HepG2 (cell line): ENCODE measurements around the gene TCF25. TPM values are rescaled to one million over a fixed set of nuclear protein-coding genes. Genes with fewer than 3 reads are reported as not detected.

Experiments
- ATAC-seq: fragments of 200-7000 bp; cut with Tn5 transposase; 3 replicates; pipeline ENCODE4 v1.9.1; 2020; ENCODE audit warnings: mild to moderate bottlenecking, moderate library complexity
- BruUV-seq: library from RNA; stranded (reverse); fragments of 400-500 nt; replicated peaks from 2 replicates; lab custom pipeline; 2021; lab: Mats Ljungman, UMichigan
- CTCF ChIA-PET: fragments of 300-600 bp; formaldehyde crosslinking; extraction: SDS; loops from one replicate; lab custom pipeline; 2021; ENCODE audit warnings: low total read pairs, inconsistent platforms, low intra/inter-chr PET ratio; lab: Yijun Ruan, JAX
- POLR2A ChIA-PET: fragments of 350-600 bp; sonication (Branson Sonifier 250); formaldehyde crosslinking; loops from one replicate; lab custom pipeline; 2020; ENCODE audit warnings: antibody characterized with exemption, inconsistent platforms; lab: Yijun Ruan, JAX
- DNase-seq: peaks from one replicate; pipeline ENCODE4 v3.0.0-alpha.2; 2015; ENCODE audit warnings: low spot score
- FAIRE-seq: peaks from 3 replicates; lab custom pipeline; 2011; peaks lifted over from hg19 to GRCh38; lab: Jason Lieb, UNC
- H2AFZ ChIP-seq: one replicate; pipeline ENCODE4 v1.6.1; 2011; ENCODE audit warnings: low read length, inconsistent platforms
- H3K27ac ChIP-seq: fragments of 300-600 bp; 3 replicates; pipeline ENCODE4 v1.8.0; 2011; ENCODE audit warnings: mixed run types, mild to moderate bottlenecking, mixed read lengths, low read length, inconsistent platforms; ENCODE audit not compliant: insufficient read depth; ENCODE audit errors: extremely low read length
- H3K27me3 ChIP-seq, 2 experiments: fragments of 200-600 bp in 1 of 2; 2 replicates in 1 of 2; 3 replicates in 1 of 2; pipeline versions ENCODE4 v1.6.0 to v1.8.0; 2011; ENCODE audit warnings: low read length in 2 of 2, mild to moderate bottlenecking in 2 of 2, moderate library complexity in 2 of 2, inconsistent platforms in 1 of 2; ENCODE audit not compliant: insufficient read depth in 2 of 2, control insufficient read depth in 1 of 2
- H3K36me3 ChIP-seq, 2 experiments: fragments of 200-600 bp in 1 of 2; replicated peaks in 1 of 2; 2 replicates in 1 of 2; 3 replicates in 1 of 2; pipeline versions ENCODE4 v1.5.1 to v1.8.0; 2011; ENCODE audit warnings: low read length in 2 of 2, inconsistent platforms in 1 of 2; ENCODE audit not compliant: insufficient read depth in 2 of 2, control insufficient read depth in 1 of 2
- H3K4me1 ChIP-seq: 2 replicates; pipeline ENCODE4 v1.5.1; 2012; ENCODE audit warnings: low read length, inconsistent platforms; ENCODE audit not compliant: insufficient read depth
- H3K4me2 ChIP-seq: 2 replicates; pipeline ENCODE4 v1.6.0; 2011; ENCODE audit warnings: low read depth, low read length, inconsistent platforms
- H3K4me3 ChIP-seq, 3 experiments: fragments of 200-600 bp in 1 of 3; sonication (generic), shearing (Covaris generic) in 1 of 3; replicated peaks in 1 of 3; 2 replicates each; pipeline ENCODE4 v1.5.1; 2011 to 2016; ENCODE audit warnings: low read length in 3 of 3, inconsistent platforms in 2 of 3, low read depth in 2 of 3, mild to moderate bottlenecking in 2 of 3, control low read depth in 1 of 3, mixed read lengths in 1 of 3; ENCODE audit not compliant: insufficient read depth in 1 of 3
- H3K79me2 ChIP-seq: one replicate; pipeline ENCODE4 v1.6.1; 2011; ENCODE audit warnings: low read length, inconsistent platforms; ENCODE audit not compliant: insufficient read depth
- H3K9ac ChIP-seq: 2 replicates; pipeline ENCODE4 v1.6.0; 2011; ENCODE audit warnings: mild to moderate bottlenecking, low read depth, low read length, inconsistent platforms; ENCODE audit not compliant: insufficient read depth
- H3K9me3 ChIP-seq: 2 replicates; pipeline ENCODE4 v1.5.1; 2012; ENCODE audit warnings: mild to moderate bottlenecking, low read length
- H4K20me1 ChIP-seq: 2 replicates; pipeline ENCODE4 v1.6.0; 2011; ENCODE audit warnings: inconsistent platforms, mild to moderate bottlenecking, low read length, moderate library complexity; ENCODE audit not compliant: insufficient read depth
- FOXA3 ChIP-seq: IDR thresholded peaks from 2 replicates; pipeline ENCODE4 v1.6.1; 2016; ENCODE audit warnings: missing genetic modification reagents, missing compliant biosample characterization
- IKZF4 ChIP-seq: sonication (generic); formaldehyde crosslinking; IDR thresholded peaks from 2 replicates; pipeline ENCODE4 v1.5.1; 2020; ENCODE audit warnings: borderline replicate concordance, mild to moderate bottlenecking, low read depth, missing genetic modification reagents; ENCODE audit errors: not compliant biosample characterization
- NFYB ChIP-seq: sonication (generic); formaldehyde crosslinking; IDR thresholded peaks from 2 replicates; pipeline ENCODE4 v1.4.0; 2020; ENCODE audit warnings: missing genetic modification reagents
- PAF1 ChIP-seq: IDR thresholded peaks from 2 replicates; pipeline ENCODE4 v1.6.1; 2016; ENCODE audit warnings: missing genetic modification reagents, missing compliant biosample characterization
- PHF5A ChIP-seq: IDR thresholded peaks from one replicate; pipeline ENCODE4 v1.6.1; 2018; ENCODE audit warnings: low read depth, missing genetic modification reagents; ENCODE audit not compliant: unreplicated experiment
- RARA ChIP-seq: IDR thresholded peaks from 2 replicates; pipeline ENCODE4 v1.6.1; 2016; ENCODE audit warnings: missing genetic modification reagents, missing compliant biosample characterization
- SAFB2 ChIP-seq: sonication (generic); formaldehyde crosslinking; IDR thresholded peaks from 2 replicates; pipeline ENCODE4 v1.5.1; 2020; ENCODE audit warnings: missing genetic modification reagents, low read depth, mild to moderate bottlenecking, borderline replicate concordance
- SNRNP70 ChIP-seq: fragments of 200-400 bp; formaldehyde crosslinking; IDR thresholded peaks from 2 replicates; pipeline ENCODE4 v1.6.1; 2017; ENCODE audit warnings: mild to moderate bottlenecking, low read depth, low read length, moderate library complexity
- SSRP1 ChIP-seq: IDR thresholded peaks from 2 replicates; pipeline ENCODE4 v1.6.1; 2016; ENCODE audit warnings: control low read depth
- TARDBP ChIP-seq: sonication (generic); formaldehyde crosslinking; IDR thresholded peaks from 2 replicates; pipeline ENCODE4 v1.8.0; 2022; ENCODE audit warnings: mild to moderate bottlenecking, missing genetic modification reagents
- ZNF230 ChIP-seq: sonication (generic); formaldehyde crosslinking; IDR thresholded peaks from 2 replicates; pipeline ENCODE4 v1.4.0; 2020; ENCODE audit warnings: mild to moderate bottlenecking, missing genetic modification reagents
- ZZZ3 ChIP-seq: sonication (generic); formaldehyde crosslinking; IDR thresholded peaks from 2 replicates; pipeline ENCODE4 v1.4.0; 2020; ENCODE audit warnings: missing genetic modification reagents, mild to moderate bottlenecking, borderline replicate concordance
- WGBS: methylation state at CpG from one replicate; pipeline ENCODE4 v1.1.6; 2017; ENCODE audit warnings: low lambda C conversion rate; 5-methylcytosine and 5-hydroxymethylcytosine counted together
- in situ Hi-C: cut with HindIII; loops from 2 replicates; pipeline ENCODE4 v1.10.0; 2017; ENCODE audit warnings: low pct_unique_long_range_greater_than_20kb; ENCODE audit not compliant: extremely low pct_ligation_motif_present
- intact Hi-C: fragments of 100-400 bp; cut with micrococcal nuclease; formaldehyde crosslinking; loops from one replicate; pipeline ENCODE4 v1.10.0; 2022; ENCODE audit not compliant: unreplicated experiment
- polyA plus RNA-seq, 8 experiments: library from polyadenylated mRNA; depleted of rRNA in 3 of 8; stranded (reverse) in 7 of 8; unstranded in 1 of 8; fragments of >200 nt; fragmentation: Illumina TruSeq in 4 of 8; extraction: Trizol in 4 of 8; gene quantifications; 2 replicates each; pipeline versions ENCODE4 v1.2.1 to v1.2.3, GENCODE V29; 2011 to 2016; ENCODE audit warnings: low read depth in 4 of 8, missing spikeins in 1 of 8, mixed read lengths in 1 of 8; ENCODE audit not compliant: insufficient read depth in 1 of 8
- total RNA-seq, 5 experiments: library from RNA; depleted of rRNA; stranded (reverse); fragments of >200 nt; fragmentation: Illumina TruSeq; extraction: Trizol; gene quantifications; 2 replicates each; pipeline ENCODE4 v1.2.3, GENCODE V29; 2016; ENCODE audit warnings: low read depth in 1 of 5
- TF ChIP-seq, protein P1 (sequence below): IDR thresholded peaks from 2 replicates; pipeline ENCODE4 v1.6.1; 2016; ENCODE audit warnings: mild to moderate bottlenecking, missing biosample characterization, missing genetic modification reagents
- TF ChIP-seq, protein P2 (sequence below): sonication (generic); formaldehyde crosslinking; IDR thresholded peaks from 2 replicates; pipeline ENCODE4 v1.8.1; 2023; ENCODE audit warnings: mild to moderate bottlenecking, missing genetic modification reagents
- TF ChIP-seq, protein P3 (sequence below): sonication (generic); formaldehyde crosslinking; IDR thresholded peaks from 2 replicates; pipeline ENCODE4 v1.8.0; 2022; ENCODE audit warnings: mild to moderate bottlenecking, missing genetic modification reagents
- TF ChIP-seq, protein P4 (sequence below): sonication (generic); formaldehyde crosslinking; IDR thresholded peaks from 2 replicates; pipeline ENCODE4 v1.8.0; 2022; ENCODE audit warnings: low read depth, missing genetic modification reagents
- TF ChIP-seq, protein P5 (sequence below), 2 experiments: fragments of 450-650 bp in 1 of 2; sonication (generic) in 1 of 2; formaldehyde crosslinking; IDR thresholded peaks; 2 replicates each; pipeline versions ENCODE4 v1.5.0 to v1.8.0; 2020 to 2022; ENCODE audit warnings: mild to moderate bottlenecking in 1 of 2, missing genetic modification reagents in 1 of 2

The TCF25 gene
- total and polyA plus RNA-seq, 2 of the 13 experiments (the other 11 are each of a cell fraction or from before 2014, with no cell fraction given), result 138 to 206 TPM

DNA sequence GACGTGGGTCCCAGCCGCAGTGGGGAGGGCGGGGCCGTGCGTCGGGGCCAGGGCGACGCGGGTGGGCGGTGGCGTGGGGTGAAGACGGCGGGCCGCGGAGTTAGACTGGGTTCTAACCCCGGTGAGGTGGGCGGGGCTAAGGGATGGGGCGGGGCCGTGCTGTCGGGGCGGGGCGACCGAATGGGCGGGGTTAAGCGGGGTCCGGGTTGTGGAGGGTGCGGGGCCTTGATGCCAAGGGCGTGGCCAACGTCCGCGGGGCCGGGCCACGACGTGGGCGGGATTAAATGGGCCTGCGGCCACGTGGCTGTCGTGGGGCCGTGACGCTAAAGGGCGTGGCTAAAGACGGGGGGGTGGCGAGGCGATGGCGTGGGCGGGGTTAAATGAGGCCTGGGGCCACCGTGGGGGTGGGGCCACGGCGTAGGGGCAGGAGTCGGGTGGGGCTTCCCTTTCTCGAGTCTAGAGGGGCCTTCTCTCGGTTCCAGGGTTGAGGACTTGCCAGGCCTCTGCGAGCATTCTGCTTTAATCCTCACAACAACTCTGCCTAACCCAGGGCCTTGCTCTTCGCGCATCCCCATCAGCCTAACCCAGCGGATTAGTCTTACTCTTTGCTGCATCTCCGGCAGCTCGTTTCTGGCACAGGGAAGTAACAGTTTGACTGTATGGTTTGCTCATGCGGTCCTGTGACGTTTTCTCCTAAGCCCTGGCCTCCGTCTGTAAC, 739 bp downstream of the TCF25 start:
- Histone ChIP-seq H3K4me2 (peak overlapping the region; percentile 99), H3K9me3 (no peaks in the 10 kb centered on the region), H3K9ac (peak overlapping the region; percentile 100), H3K27me3 (no peaks in the 10 kb centered on the region), H3K79me2 (peaks cover 44% of the 10 kb centered on the region), H3K4me3 (peak overlapping the region; percentile 84 to 99 (median 98)), H3K27ac (peak overlapping the region; percentile 100), H3K4me1 (peaks cover 34% of the 10 kb centered on the region), H3K36me3 (peaks cover 11 to 18% of the 10 kb centered on the region in 2 experiments), H2AFZ (no peak overlapping the region), H4K20me1 (peaks cover 20% of the 10 kb centered on the region)
- FAIRE-seq, result peak; percentile 72
- no TSS peak for BruUV-seq
- in situ Hi-C loops, result no loop called here
- CTCF ChIA-PET, result no interaction called here
- intact Hi-C loops, result loop anchor here (2.0 to 5.0 kb wide), 3 partner anchors 37 to 57 kb away; partner anchors contain the start of genes FANCA and MC1R
- peak; percentile 89 for DNase-seq
- ATAC-seq, result peak; percentile 61
- 6% methylated on average over 59 of the region's 61 CpGs for whole genome bisulfite sequencing
- POLR2A ChIA-PET, result interaction anchor here (0.6 to 4.5 kb wide), 24 partner anchors 13 to 174 kb away, joined by 3 to 77 read pairs (median 10); partner anchors contain the start of genes DEF8, FANCA, MC1R and SPATA2L
- TF ChIP-seq, protein P1, sequence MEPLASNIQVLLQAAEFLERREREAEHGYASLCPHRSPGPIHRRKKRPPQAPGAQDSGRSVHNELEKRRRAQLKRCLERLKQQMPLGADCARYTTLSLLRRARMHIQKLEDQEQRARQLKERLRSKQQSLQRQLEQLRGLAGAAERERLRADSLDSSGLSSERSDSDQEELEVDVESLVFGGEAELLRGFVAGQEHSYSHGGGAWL (CRISPR knock-in tag), result peak; percentile 69; the same call in 1 of the 2 replicates
- TF ChIP-seq, protein P2, sequence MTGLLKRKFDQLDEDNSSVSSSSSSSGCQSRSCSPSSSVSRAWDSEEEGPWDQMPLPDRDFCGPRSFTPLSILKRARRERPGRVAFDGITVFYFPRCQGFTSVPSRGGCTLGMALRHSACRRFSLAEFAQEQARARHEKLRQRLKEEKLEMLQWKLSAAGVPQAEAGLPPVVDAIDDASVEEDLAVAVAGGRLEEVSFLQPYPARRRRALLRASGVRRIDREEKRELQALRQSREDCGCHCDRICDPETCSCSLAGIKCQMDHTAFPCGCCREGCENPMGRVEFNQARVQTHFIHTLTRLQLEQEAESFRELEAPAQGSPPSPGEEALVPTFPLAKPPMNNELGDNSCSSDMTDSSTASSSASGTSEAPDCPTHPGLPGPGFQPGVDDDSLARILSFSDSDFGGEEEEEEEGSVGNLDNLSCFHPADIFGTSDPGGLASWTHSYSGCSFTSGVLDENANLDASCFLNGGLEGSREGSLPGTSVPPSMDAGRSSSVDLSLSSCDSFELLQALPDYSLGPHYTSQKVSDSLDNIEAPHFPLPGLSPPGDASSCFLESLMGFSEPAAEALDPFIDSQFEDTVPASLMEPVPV, result peak; percentile 45; the same call in 1 of the 2 replicates
- 0 out of 2 replicates have a peak, but pooled peaks have one; percentile 9 for TF ChIP-seq RARA (CRISPR knock-in tag)
- no peak for TF ChIP-seq SNRNP70
- no peak for TF ChIP-seq TARDBP
- TF ChIP-seq, protein P3, sequence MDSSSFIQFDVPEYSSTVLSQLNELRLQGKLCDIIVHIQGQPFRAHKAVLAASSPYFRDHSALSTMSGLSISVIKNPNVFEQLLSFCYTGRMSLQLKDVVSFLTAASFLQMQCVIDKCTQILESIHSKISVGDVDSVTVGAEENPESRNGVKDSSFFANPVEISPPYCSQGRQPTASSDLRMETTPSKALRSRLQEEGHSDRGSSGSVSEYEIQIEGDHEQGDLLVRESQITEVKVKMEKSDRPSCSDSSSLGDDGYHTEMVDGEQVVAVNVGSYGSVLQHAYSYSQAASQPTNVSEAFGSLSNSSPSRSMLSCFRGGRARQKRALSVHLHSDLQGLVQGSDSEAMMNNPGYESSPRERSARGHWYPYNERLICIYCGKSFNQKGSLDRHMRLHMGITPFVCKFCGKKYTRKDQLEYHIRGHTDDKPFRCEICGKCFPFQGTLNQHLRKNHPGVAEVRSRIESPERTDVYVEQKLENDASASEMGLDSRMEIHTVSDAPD, result no peak
- TF ChIP-seq PAF1, result no peak
- TF ChIP-seq, protein P4, sequence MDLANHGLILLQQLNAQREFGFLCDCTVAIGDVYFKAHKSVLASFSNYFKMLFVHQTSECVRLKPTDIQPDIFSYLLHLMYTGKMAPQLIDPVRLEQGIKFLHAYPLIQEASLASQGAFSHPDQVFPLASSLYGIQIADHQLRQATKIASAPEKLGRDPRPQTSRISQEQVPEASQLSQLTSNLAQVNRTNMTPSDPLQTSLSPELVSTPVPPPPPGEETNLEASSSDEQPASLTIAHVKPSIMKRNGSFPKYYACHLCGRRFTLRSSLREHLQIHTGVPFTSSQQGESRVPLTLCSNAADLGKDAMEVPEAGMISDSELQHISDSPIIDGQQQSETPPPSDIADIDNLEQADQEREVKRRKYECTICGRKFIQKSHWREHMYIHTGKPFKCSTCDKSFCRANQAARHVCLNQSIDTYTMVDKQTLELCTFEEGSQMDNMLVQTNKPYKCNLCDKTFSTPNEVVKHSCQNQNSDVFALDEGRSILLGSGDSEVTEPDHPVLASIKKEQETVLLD, result no peak
- 0 out of 2 replicates have a peak, but pooled peaks have one; percentile 34 for TF ChIP-seq FOXA3 (CRISPR knock-in tag)
- no peak for TF ChIP-seq SSRP1 (CRISPR knock-in tag)
- TF ChIP-seq NFYB, result peak; percentile 53
- TF ChIP-seq ZZZ3 (CRISPR knock-in tag), result no peak
- TF ChIP-seq PHF5A (CRISPR knock-in tag), result no peak
- TF ChIP-seq IKZF4, result peak; percentile 36
- 0 out of 2 replicates have a peak, but pooled peaks have one; percentile 6 for TF ChIP-seq ZNF230 (CRISPR knock-in tag)
- TF ChIP-seq SAFB2 (CRISPR knock-in tag), result peak; percentile 16; the same call in 1 of the 2 replicates
- TF ChIP-seq, protein P5, sequence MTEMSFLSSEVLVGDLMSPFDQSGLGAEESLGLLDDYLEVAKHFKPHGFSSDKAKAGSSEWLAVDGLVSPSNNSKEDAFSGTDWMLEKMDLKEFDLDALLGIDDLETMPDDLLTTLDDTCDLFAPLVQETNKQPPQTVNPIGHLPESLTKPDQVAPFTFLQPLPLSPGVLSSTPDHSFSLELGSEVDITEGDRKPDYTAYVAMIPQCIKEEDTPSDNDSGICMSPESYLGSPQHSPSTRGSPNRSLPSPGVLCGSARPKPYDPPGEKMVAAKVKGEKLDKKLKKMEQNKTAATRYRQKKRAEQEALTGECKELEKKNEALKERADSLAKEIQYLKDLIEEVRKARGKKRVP (CRISPR knock-in tag; IDR thresholded peaks at IDR 0.05), result peak in 1 of 2 experiments; percentile 7; a peak in 1 of 4 replicates
